PC-9 (cell line): Measurements from ENCODE around the gene CEP170B. TPM values are rescaled to one million over a fixed set of nuclear protein-coding genes. Genes with fewer than 3 reads are reported as not detected.
"Not testable (repeated sequence)": the region's sequence is repeated elsewhere in the genome, so short reads cannot be mapped to it uniquely, and the experiment has no call there.

ENCODE experiments used
- BruUV-seq: library from RNA; stranded (reverse); fragments of 400-500 nt; replicated peaks from 2 replicates; lab custom pipeline; 2021; lab: Mats Ljungman, UMichigan
- CTCF ChIA-PET: fragments of 300-600 bp; sonication (Branson Sonifier 250); formaldehyde crosslinking; loops from one replicate; lab custom pipeline; 2022; ENCODE audit warnings: antibody characterized with exemption; lab: Charles Lee
- POLR2A ChIA-PET: fragments of 300-600 bp; sonication (Branson Sonifier 250); formaldehyde crosslinking; loops from one replicate; lab custom pipeline; 2022; ENCODE audit warnings: antibody characterized with exemption; ENCODE audit not compliant: unreplicated experiment; lab: Charles Lee
- DNase-seq, 2 experiments: peaks; one replicate each; pipeline versions ENCODE4 v3.0.0 to v3.0.0-alpha.2; 2015 to 2022; ENCODE audit warnings: mixed read lengths in 1 of 2
- H2AFZ ChIP-seq: fragments of 200-600 bp; sonication (generic); 2 replicates; pipeline ENCODE4 v1.8.1; 2017; ENCODE audit warnings: antibody characterized with exemption
- H3F3A ChIP-seq: fragments of 200-600 bp; sonication (generic); 2 replicates; pipeline ENCODE4 v1.8.1; 2017; ENCODE audit warnings: antibody characterized with exemption, mild to moderate bottlenecking, low read depth; ENCODE audit not compliant: insufficient read depth
- H3K27ac ChIP-seq: fragments of 200-600 bp; sonication (generic); 2 replicates; pipeline ENCODE4 v1.6.1; 2016; ENCODE audit warnings: mixed run types
- H3K27me3 ChIP-seq: fragments of 200-600 bp; sonication (generic); 2 replicates; pipeline ENCODE4 v1.6.1; 2016; ENCODE audit warnings: low read depth, mixed run types; ENCODE audit not compliant: insufficient read depth
- H3K36me3 ChIP-seq: fragments of 200-600 bp; sonication (generic); 2 replicates; pipeline ENCODE4 v1.6.1; 2016; ENCODE audit warnings: low read depth, mixed run types
- H3K4me1 ChIP-seq: fragments of 200-600 bp; sonication (generic); replicated peaks from 2 replicates; pipeline ENCODE4 v1.6.1; 2016; ENCODE audit warnings: mixed run types; ENCODE audit not compliant: insufficient read depth
- H3K4me2 ChIP-seq: fragments of 200-600 bp; sonication (generic); 2 replicates; pipeline ENCODE4 v1.6.1; 2017; ENCODE audit warnings: mixed run types
- H3K4me3 ChIP-seq: fragments of 200-600 bp; sonication (generic); 2 replicates; pipeline ENCODE4 v1.6.1; 2016; ENCODE audit warnings: mixed run types
- H3K79me2 ChIP-seq: fragments of 200-600 bp; sonication (generic); 2 replicates; pipeline ENCODE4 v1.6.1; 2017; ENCODE audit warnings: low read depth, mixed run types
- H3K9me2 ChIP-seq: fragments of 200-600 bp; sonication (generic); 2 replicates; pipeline ENCODE4 v1.8.1; 2017; ENCODE audit warnings: mild to moderate bottlenecking; ENCODE audit not compliant: insufficient read depth
- H3K9me3 ChIP-seq: fragments of 200-600 bp; sonication (generic); 2 replicates; pipeline ENCODE4 v1.8.1; 2016; ENCODE audit warnings: low read depth; ENCODE audit not compliant: insufficient read depth
- H4K20me1 ChIP-seq: fragments of 200-600 bp; sonication (generic); 2 replicates; pipeline ENCODE4 v1.8.1; 2017; ENCODE audit not compliant: insufficient read depth
- EZH2 ChIP-seq: fragments of 200-600 bp; sonication (generic); IDR thresholded peaks from 2 replicates; pipeline ENCODE4 v1.8.0; 2017; ENCODE audit warnings: antibody characterized with exemption, low read depth
- intact Hi-C: fragments of 100-400 bp; cut with micrococcal nuclease; formaldehyde crosslinking; loops from one replicate; pipeline ENCODE4 v1.10.0; 2022; ENCODE audit not compliant: unreplicated experiment
- total RNA-seq: library from RNA; stranded (reverse); gene quantifications from 2 replicates; pipeline ENCODE4 v1.2.3, GENCODE V29; 2021
- TF ChIP-seq, protein P1 (sequence below): fragments of 200-600 bp; sonication (generic); conservative IDR thresholded peaks from 2 replicates; pipeline ENCODE4 v1.6.1; 2017; ENCODE audit warnings: mixed run types, antibody characterized with exemption, mild to moderate bottlenecking, moderate library complexity

Gene CEP170B
- total RNA-seq, 1 experiment from 2014 or later: 25.7 TPM

GRCh38 chr14:104903990-104904389 is 38.9 kb downstream of the CEP170B start:
- ChIA-PET POLR2A (no interaction called here), CTCF (no interaction called here)
- peaks cover 34% of the 10 kb centered on the region for H3K27me3 ChIP-seq
- H3K4me3 ChIP-seq: no peak overlapping the region
- intact Hi-C loops: no loop called here
- no peaks in the 10 kb centered on the region for H3K36me3 ChIP-seq
- BruUV-seq: no TSS peak
- DNase-seq: no peak
- H4K20me1 ChIP-seq: no peaks in the 10 kb centered on the region
- no peak overlapping the region for H2AFZ ChIP-seq
- H3F3A ChIP-seq: peaks cover 2% of the 10 kb centered on the region; the same call in 1 of the 2 replicates
- H3K9me2 ChIP-seq: no peaks in the 10 kb centered on the region
- TF ChIP-seq, protein P1, sequence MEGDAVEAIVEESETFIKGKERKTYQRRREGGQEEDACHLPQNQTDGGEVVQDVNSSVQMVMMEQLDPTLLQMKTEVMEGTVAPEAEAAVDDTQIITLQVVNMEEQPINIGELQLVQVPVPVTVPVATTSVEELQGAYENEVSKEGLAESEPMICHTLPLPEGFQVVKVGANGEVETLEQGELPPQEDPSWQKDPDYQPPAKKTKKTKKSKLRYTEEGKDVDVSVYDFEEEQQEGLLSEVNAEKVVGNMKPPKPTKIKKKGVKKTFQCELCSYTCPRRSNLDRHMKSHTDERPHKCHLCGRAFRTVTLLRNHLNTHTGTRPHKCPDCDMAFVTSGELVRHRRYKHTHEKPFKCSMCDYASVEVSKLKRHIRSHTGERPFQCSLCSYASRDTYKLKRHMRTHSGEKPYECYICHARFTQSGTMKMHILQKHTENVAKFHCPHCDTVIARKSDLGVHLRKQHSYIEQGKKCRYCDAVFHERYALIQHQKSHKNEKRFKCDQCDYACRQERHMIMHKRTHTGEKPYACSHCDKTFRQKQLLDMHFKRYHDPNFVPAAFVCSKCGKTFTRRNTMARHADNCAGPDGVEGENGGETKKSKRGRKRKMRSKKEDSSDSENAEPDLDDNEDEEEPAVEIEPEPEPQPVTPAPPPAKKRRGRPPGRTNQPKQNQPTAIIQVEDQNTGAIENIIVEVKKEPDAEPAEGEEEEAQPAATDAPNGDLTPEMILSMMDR: no peak
- no peak for TF ChIP-seq EZH2
- H3K4me1 ChIP-seq: no peaks in the 10 kb centered on the region
- no peak overlapping the region for H3K4me2 ChIP-seq
- no peak overlapping the region for H3K27ac ChIP-seq
- H3K79me2 ChIP-seq: no peaks in the 10 kb centered on the region
- H3K9me3 ChIP-seq: no peaks in the 10 kb centered on the region

DNA sequence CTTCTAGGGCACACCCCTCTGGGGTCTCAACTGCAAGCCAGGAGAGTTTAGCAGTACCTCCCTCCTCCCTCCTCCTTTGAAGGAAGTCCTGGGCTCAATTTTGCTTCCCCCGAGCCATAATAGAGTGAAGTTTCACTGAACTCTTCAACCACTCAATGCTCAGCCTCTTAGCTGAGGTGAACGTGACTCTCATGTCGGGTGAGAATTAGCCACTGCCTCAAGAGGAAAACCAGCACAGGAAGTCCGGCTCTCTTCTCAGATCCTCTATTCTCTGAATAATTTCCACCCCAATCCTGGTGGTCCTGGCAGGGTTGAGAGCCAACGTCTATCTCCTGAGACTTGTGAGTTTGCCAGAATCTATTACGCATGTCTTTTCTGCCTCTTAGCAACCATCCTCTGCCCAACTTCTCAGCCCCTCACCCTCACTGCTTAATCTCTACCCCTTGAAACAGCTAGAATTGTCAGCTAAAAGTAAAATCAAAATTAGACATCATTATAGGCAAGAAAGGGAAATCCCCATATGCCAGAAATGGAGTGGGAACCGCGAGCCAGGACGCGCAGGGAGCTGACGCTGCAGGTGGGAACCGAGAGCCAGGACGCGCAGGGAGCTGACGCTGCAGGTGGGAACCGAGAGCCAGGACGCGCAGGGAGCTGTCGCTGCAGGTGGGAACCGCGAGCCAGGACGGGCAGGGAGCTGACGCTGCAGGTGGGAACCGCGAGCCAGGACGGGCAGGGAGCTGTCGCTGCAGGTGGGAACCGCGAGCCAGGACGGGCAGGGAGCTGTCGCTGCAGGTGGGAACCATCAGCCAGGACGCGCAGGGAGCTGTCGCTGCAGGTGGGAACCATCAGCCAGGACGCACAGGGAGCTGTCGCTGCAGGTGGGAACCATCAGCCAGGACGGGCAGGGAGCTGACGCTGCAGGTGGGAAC is 39.8 kb downstream of the CEP170B start:
- DNase-seq, H3K36me3 ChIP-seq, H3K9me2 ChIP-seq, H3K27ac ChIP-seq, intact Hi-C loops, H3K4me1 ChIP-seq, H3K79me2 ChIP-seq, H3K9me3 ChIP-seq, H2AFZ ChIP-seq, H3K4me2 ChIP-seq, H4K20me1 ChIP-seq, H3F3A ChIP-seq, POLR2A ChIA-PET, BruUV-seq, CTCF ChIA-PET, H3K4me3 ChIP-seq: not testable (repeated sequence)
- peaks cover 34% of the 10 kb centered on the region for H3K27me3 ChIP-seq

GRCh38 chr14:104905579-104905933 is 40.5 kb downstream of the CEP170B start:
- POLR2A ChIA-PET, H2AFZ ChIP-seq, BruUV-seq, H3K36me3 ChIP-seq, intact Hi-C loops, H3K4me2 ChIP-seq, H3K4me3 ChIP-seq, H3K9me2 ChIP-seq, H3K27ac ChIP-seq, CTCF ChIA-PET, H3K4me1 ChIP-seq, H3K79me2 ChIP-seq, DNase-seq, H4K20me1 ChIP-seq, H3K9me3 ChIP-seq, H3F3A ChIP-seq: not testable (repeated sequence)
- peaks cover 34% of the 10 kb centered on the region for H3K27me3 ChIP-seq

DNA sequence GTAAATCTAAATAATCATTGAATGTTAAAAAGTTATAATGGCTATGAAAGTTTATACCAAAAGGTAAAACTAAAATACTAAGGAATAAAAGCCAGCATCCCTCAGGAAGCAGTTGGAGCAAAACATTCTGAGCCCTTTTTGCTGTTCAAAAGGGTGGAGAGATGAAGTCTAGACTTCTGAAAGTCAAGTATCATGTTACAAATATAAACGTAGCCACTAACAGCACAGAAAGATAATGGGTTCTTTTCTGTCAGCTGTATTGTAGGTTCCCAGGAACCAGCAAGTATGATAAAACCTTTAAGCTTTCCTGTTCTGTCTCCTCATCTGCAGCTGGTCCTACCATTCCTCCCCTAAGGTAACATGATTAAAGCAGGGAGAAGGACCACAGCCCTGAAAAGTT is 43.2 kb downstream of the CEP170B start:
- Histone ChIP-seq H3K4me2 (no peak overlapping the region), H2AFZ (no peak overlapping the region), H3K9me3 (peaks cover 7% of the 10 kb centered on the region; the same call in 1 of the 2 replicates), H3K4me3 (no peak overlapping the region), H3K36me3 (no peaks in the 10 kb centered on the region), H3K27me3 (peaks cover 38% of the 10 kb centered on the region), H3K4me1 (no peaks in the 10 kb centered on the region), H3F3A (peaks cover 2% of the 10 kb centered on the region; the same call in 1 of the 2 replicates), H3K79me2 (no peaks in the 10 kb centered on the region), H3K27ac (no peak overlapping the region), H3K9me2 (no peaks in the 10 kb centered on the region), H4K20me1 (no peaks in the 10 kb centered on the region)
- ChIA-PET CTCF (interaction anchor here (0.5 kb wide), 1 partner anchor 12 kb away, joined by 4 read pairs; no protein-coding TSS in a partner anchor), POLR2A (no interaction called here)
- no TSS peak for BruUV-seq
- intact Hi-C loops: no loop called here
- DNase-seq: no peak
- TF ChIP-seq EZH2: no peak
- TF ChIP-seq, protein P1: no peak
